Measurements from ENCODE around the gene ATAD2B. TPM values are rescaled to one million over a fixed set of nuclear protein-coding genes. Genes with fewer than 3 reads are reported as not detected.

Gene ATAD2B
- total and polyA plus RNA-seq, 2 of the 4 experiments (the other 2 are of a cell fraction): 1.5 to 5.0 TPM

DNA sequence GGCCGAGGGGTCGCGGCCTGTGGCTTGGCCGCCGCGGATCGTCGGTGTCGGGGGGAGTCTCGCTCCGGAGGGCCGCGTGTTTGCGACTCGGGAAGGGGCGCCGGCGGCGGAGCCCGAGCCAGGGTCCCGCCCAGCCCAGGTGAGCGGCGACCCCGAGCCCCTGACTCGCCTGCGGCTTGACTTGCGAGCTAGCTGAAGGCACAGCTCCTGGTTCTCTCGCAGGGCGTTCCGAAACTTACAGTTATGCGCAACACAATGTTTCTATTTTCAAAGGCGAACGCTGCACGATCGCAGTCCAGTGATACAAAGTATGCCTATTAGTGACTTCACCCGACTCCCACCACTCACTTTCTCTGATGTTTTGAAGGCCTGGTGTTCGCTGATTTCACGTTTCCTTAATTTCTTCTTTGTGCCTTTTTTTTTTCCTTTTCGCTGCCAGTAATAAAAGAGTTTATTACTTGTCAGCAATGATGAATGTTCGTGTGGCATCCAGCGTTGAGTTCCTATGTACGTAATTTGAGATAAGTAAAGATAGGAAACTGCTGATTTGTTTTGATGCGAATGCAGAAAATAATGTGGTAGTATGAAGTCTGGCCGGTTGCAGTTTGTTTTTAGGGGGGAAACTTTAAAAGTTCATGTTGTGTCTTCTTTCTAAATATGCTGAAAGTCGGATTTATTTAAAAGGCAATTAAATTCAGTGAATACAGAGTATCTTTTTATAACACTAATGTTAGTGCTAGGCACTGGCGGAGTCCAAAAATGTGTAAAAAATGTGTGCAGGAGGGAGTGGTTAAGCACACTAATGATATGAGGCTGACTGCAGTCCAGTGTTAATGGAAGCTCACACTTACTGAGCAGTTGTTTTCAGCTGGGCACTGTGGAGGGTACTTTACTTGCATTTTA is 14.0 kb upstream of the ATAD2B start:
- peak overlapping the region; percentile 63 for H4K91ac ChIP-seq (ENCODE audit: insufficient read depth, low read depth, low read length)
- H2BK5ac ChIP-seq (ENCODE audit: low read depth, low read length, poor library complexity, severe bottlenecking): peak overlapping the region; percentile 86
- in situ Hi-C loops (cut with MboI; ENCODE audit: low sequenced_read_pairs) (no loop called here), dilution Hi-C loops (cut with HindIII; ENCODE audit: low sequenced_read_pairs, unreplicated experiment) (no loop called here), intact Hi-C loops (cut with micrococcal nuclease) (loop anchor here (10.0 kb wide), 1 partner anchor 104 kb away; the partner anchor contains the start of genes FKBP1B and WDCP)
- H2AFZ ChIP-seq (replicated peaks; ENCODE audit: low read length, poor library complexity): peak overlapping the region; percentile 94
- peak overlapping the region; percentile 49 for H3K14ac ChIP-seq (replicated peaks; ENCODE audit: low read depth, low read length)
- 0 out of 2 replicates have a peak overlapping the region, but pooled peaks have one; percentile 35 for H2BK120ac ChIP-seq (ENCODE audit: low read depth, low read length)
- peak overlapping the region; percentile 24 for H3K4ac ChIP-seq (ENCODE audit: low read depth, low read length)
- no peak for TF ChIP-seq CEBPB (IDR thresholded peaks at IDR 0.05; ENCODE audit: low read depth, low read length)
- TF ChIP-seq, protein P1, sequence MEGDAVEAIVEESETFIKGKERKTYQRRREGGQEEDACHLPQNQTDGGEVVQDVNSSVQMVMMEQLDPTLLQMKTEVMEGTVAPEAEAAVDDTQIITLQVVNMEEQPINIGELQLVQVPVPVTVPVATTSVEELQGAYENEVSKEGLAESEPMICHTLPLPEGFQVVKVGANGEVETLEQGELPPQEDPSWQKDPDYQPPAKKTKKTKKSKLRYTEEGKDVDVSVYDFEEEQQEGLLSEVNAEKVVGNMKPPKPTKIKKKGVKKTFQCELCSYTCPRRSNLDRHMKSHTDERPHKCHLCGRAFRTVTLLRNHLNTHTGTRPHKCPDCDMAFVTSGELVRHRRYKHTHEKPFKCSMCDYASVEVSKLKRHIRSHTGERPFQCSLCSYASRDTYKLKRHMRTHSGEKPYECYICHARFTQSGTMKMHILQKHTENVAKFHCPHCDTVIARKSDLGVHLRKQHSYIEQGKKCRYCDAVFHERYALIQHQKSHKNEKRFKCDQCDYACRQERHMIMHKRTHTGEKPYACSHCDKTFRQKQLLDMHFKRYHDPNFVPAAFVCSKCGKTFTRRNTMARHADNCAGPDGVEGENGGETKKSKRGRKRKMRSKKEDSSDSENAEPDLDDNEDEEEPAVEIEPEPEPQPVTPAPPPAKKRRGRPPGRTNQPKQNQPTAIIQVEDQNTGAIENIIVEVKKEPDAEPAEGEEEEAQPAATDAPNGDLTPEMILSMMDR (conservative IDR thresholded peaks at IDR 0.05; ENCODE audit: low read depth, low read length): no peak
- H4K20me1 ChIP-seq (ENCODE audit: insufficient read depth, low read length): peaks cover 7% of the 10 kb centered on the region; the same call in 1 of the 2 replicates
- H3K9me1 ChIP-seq (ENCODE audit: insufficient read depth, low read length): peaks cover 16% of the 10 kb centered on the region
- peaks cover 14 to 60% of the 10 kb centered on the region in 2 experiments for H3K79me1 ChIP-seq (ENCODE audit: low read depth in 1 of 2, low read length in 2 of 2)
- H2AK9ac ChIP-seq (replicated peaks; ENCODE audit: low read depth, low read length, poor library complexity): peak overlapping the region; percentile 80
- H4K5ac ChIP-seq (ENCODE audit: low read depth, low read length): 0 out of 2 replicates have a peak overlapping the region, but pooled peaks have one; percentile 0
- no peak overlapping the region for H2BK20ac ChIP-seq (ENCODE audit: low read depth, low read length)
- DNase-seq (peak; percentile 45), ATAC-seq (ENCODE audit: low read depth) (peak; percentile 36)
- BruUV-seq (replicated peaks): no TSS peak
- peak overlapping the region; percentile 75 for H3K27ac ChIP-seq (ENCODE audit: insufficient read depth, low read length)
- peak overlapping the region; percentile 96 for H3K4me3 ChIP-seq (ENCODE audit: insufficient read depth, low read depth, low read length)
- ChIA-PET POLR2A (ENCODE audit: unreplicated experiment) (interaction anchor here (1.3 kb wide), 1 partner anchor 14 kb away, joined by 4 read pairs; the partner anchor contains the start of gene ATAD2B), CTCF (no interaction called here)
- H3K27me3 ChIP-seq (ENCODE audit: control insufficient read depth, insufficient read depth, low read length): no peaks in the 10 kb centered on the region
- peak overlapping the region; percentile 95 for H3K4me2 ChIP-seq (ENCODE audit: low read depth, low read length)
- H3K36me3 ChIP-seq (ENCODE audit: control insufficient read depth, insufficient read depth, low read length): peaks cover 3% of the 10 kb centered on the region; the same call in 1 of the 2 replicates
- peak overlapping the region; percentile 78 for H3K9ac ChIP-seq (ENCODE audit: low read depth, low read length)
- 0% methylated on average over 32 of the region's 46 CpGs; no CpG with 5 or more reads in 1 of the 2 experiments for WGBS, 2 experiments (ENCODE audit: extremely low coverage in 2 of 2, insufficient read length in 1 of 2)
- no peaks in the 10 kb centered on the region for H3K9me3 ChIP-seq (ENCODE audit: control insufficient read depth, insufficient read depth, low read length)
- peak overlapping the region; percentile 55; the same call in 1 of the 2 replicates for H3K18ac ChIP-seq (ENCODE audit: low read depth, low read length)
- peaks cover 14% of the 10 kb centered on the region for H3K4me1 ChIP-seq (ENCODE audit: control insufficient read depth, insufficient read depth, low read length)
- peak overlapping the region in 1 of 2 experiments; percentile 88; a peak in 3 of 4 replicates for H4K8ac ChIP-seq (ENCODE audit: low read depth in 2 of 2, low read length in 2 of 2)
- peak overlapping the region; percentile 75 for H3K56ac ChIP-seq (ENCODE audit: extremely low read depth, insufficient read depth, low read length)
- no peak overlapping the region for H2BK15ac ChIP-seq (ENCODE audit: low read depth, low read length)
- no peak overlapping the region; the same call in 1 of the 2 replicates for H2AK5ac ChIP-seq (ENCODE audit: low read depth, low read length)
- peak overlapping the region; percentile 92 for H3K23ac ChIP-seq (ENCODE audit: low read depth, low read length)
